Effector memory CD8-positive, alpha-beta T cell (primary cell): ENCODE measurements around the gene CNPY4.

Experiments used
- ATAC-seq: fragments of 150-1000 bp; cut with Tn5 transposase; replicated peaks from 2 replicates; pipeline ENCODE4 v1.10.0; 2021; ENCODE audit warnings: mild to moderate bottlenecking, moderate library complexity
- DNase-seq, 3 experiments: peaks; one replicate each; pipeline ENCODE4 v3.0.0; 2021
- H3K27ac Mint-ChIP-seq, 2 donors: one replicate each; pipeline ENCODE4 v1.8.0; 2022; ENCODE audit warnings: mild to moderate bottlenecking in 2 of 2, mixed read lengths in 2 of 2, moderate library complexity in 2 of 2
- H3K27me3 Mint-ChIP-seq, 2 donors: one replicate each; pipeline ENCODE4 v1.8.0; 2022; ENCODE audit warnings: mixed read lengths in 2 of 2
- H3K36me3 Mint-ChIP-seq: one replicate; pipeline ENCODE4 v1.8.0; 2022; ENCODE audit warnings: mild to moderate bottlenecking, moderate library complexity, mixed read lengths; ENCODE audit not compliant: insufficient read depth
- H3K4me1 Mint-ChIP-seq, 2 donors: one replicate each; pipeline ENCODE4 v1.8.0; 2022; ENCODE audit warnings: low read depth in 2 of 2, mixed read lengths in 2 of 2
- H3K4me3 Mint-ChIP-seq, 2 donors: one replicate each; pipeline ENCODE4 v1.8.0; 2022; ENCODE audit warnings: mild to moderate bottlenecking in 2 of 2, mixed read lengths in 2 of 2, moderate library complexity in 2 of 2
- H3K9me3 Mint-ChIP-seq, 2 donors: one replicate each; pipeline ENCODE4 v1.8.0; 2022; ENCODE audit warnings: mixed read lengths in 2 of 2

The CNPY4 gene

GRCh38 chr7:100115026-100115425 lies 4.4 kb upstream of the CNPY4 start:
- H3K4me1 Mint-ChIP-seq, result peaks cover 13 to 18% of the 10 kb centered on the region in 2 donors
- ATAC-seq, result no peak
- no peaks in the 10 kb centered on the region for H3K9me3 Mint-ChIP-seq
- no peaks in the 10 kb centered on the region for H3K27me3 Mint-ChIP-seq
- H3K36me3 Mint-ChIP-seq, result peaks cover 39% of the 10 kb centered on the region
- no peak overlapping the region for H3K4me3 Mint-ChIP-seq
- H3K27ac Mint-ChIP-seq, result no peak overlapping the region
- DNase-seq, result no peak

- peak overlapping the region; percentile 99 for H3K27ac Mint-ChIP-seq
- no peaks in the 10 kb centered on the region for H3K27me3 Mint-ChIP-seq
- DNase-seq (no peak), ATAC-seq (no peak)
- H3K4me1 Mint-ChIP-seq, result peaks cover 20 to 26% of the 10 kb centered on the region in 2 donors
- H3K9me3 Mint-ChIP-seq, result no peaks in the 10 kb centered on the region
- H3K36me3 Mint-ChIP-seq, result peaks cover 29% of the 10 kb centered on the region
- peak overlapping the region; percentile 98 to 99 for H3K4me3 Mint-ChIP-seq
These were observed 904 bp upstream of the CNPY4 start for GRCh38 chr7:100118388-100119071.

GRCh38 chr7:100119970-100120732 lies 717 bp downstream of the CNPY4 start:
- Mint-ChIP-seq H3K27me3 (no peaks in the 10 kb centered on the region), H3K9me3 (no peaks in the 10 kb centered on the region), H3K4me3 (peak overlapping the region; percentile 98 to 99), H3K36me3 (peaks cover 30% of the 10 kb centered on the region), H3K27ac (peak overlapping the region; percentile 99), H3K4me1 (peaks cover 26% of the 10 kb centered on the region in 2 donors)
- DNase-seq (peak; percentile 59 to 74 (median 68)), ATAC-seq (peak; percentile 63)

- H3K27ac Mint-ChIP-seq, result peak overlapping the region; percentile 99
- H3K4me1 Mint-ChIP-seq, result peaks cover 28 to 29% of the 10 kb centered on the region in 2 donors
- peak overlapping the region; percentile 98 to 99 for H3K4me3 Mint-ChIP-seq
- no peaks in the 10 kb centered on the region for H3K9me3 Mint-ChIP-seq
- ATAC-seq (no peak), DNase-seq (no peak)
- H3K27me3 Mint-ChIP-seq, result no peaks in the 10 kb centered on the region
- peaks cover 31% of the 10 kb centered on the region for H3K36me3 Mint-ChIP-seq
These were observed 1.3 kb downstream of the CNPY4 start for GRCh38 chr7:100120733-100121036.

- Mint-ChIP-seq H3K9me3 (no peaks in the 10 kb centered on the region), H3K27ac (peak overlapping the region in 1 of 2 donors; percentile 35), H3K4me1 (peaks cover 33 to 34% of the 10 kb centered on the region in 2 donors), H3K4me3 (no peak overlapping the region), H3K36me3 (peaks cover 45% of the 10 kb centered on the region), H3K27me3 (no peaks in the 10 kb centered on the region)
- ATAC-seq (no peak), DNase-seq (no peak)
These were observed 2.6 kb downstream of the CNPY4 start for GRCh38 chr7:100122067-100122466.

GRCh38 chr7:100122568-100122967 lies 3.1 kb downstream of the CNPY4 start:
- ATAC-seq (no peak), DNase-seq (no peak)
- H3K9me3 Mint-ChIP-seq, result no peaks in the 10 kb centered on the region
- no peaks in the 10 kb centered on the region for H3K27me3 Mint-ChIP-seq
- no peak overlapping the region for H3K4me3 Mint-ChIP-seq
- H3K4me1 Mint-ChIP-seq, result peaks cover 33 to 34% of the 10 kb centered on the region in 2 donors
- peak overlapping the region in 1 of 2 donors; percentile 35 for H3K27ac Mint-ChIP-seq
- H3K36me3 Mint-ChIP-seq, result peaks cover 47% of the 10 kb centered on the region

GRCh38 chr7:100124301-100125230 lies 5.1 kb downstream of the CNPY4 start:
- peak overlapping the region; percentile 75 to 98 for H3K27ac Mint-ChIP-seq
- no peaks in the 10 kb centered on the region for H3K27me3 Mint-ChIP-seq
- no peak for DNase-seq
- no peak for ATAC-seq
- H3K4me1 Mint-ChIP-seq, result peaks cover 26 to 28% of the 10 kb centered on the region in 2 donors
- H3K9me3 Mint-ChIP-seq, result no peaks in the 10 kb centered on the region
- peaks cover 39% of the 10 kb centered on the region for H3K36me3 Mint-ChIP-seq
- H3K4me3 Mint-ChIP-seq, result peak overlapping the region in 1 of 2 donors; percentile 52

GRCh38 chr7:100126239-100126930 lies 7.0 kb downstream of the CNPY4 start:
- peak overlapping the region; percentile 98 to 100 for H3K27ac Mint-ChIP-seq
- peaks cover 30% of the 10 kb centered on the region for H3K36me3 Mint-ChIP-seq
- no peaks in the 10 kb centered on the region for H3K9me3 Mint-ChIP-seq
- DNase-seq, result no peak
- H3K27me3 Mint-ChIP-seq, result no peaks in the 10 kb centered on the region
- H3K4me3 Mint-ChIP-seq, result peak overlapping the region; percentile 96 to 99
- H3K4me1 Mint-ChIP-seq, result peaks cover 14 to 21% of the 10 kb centered on the region in 2 donors
- no peak for ATAC-seq

- peak; percentile 91 to 95 (median 92) for DNase-seq
- no peaks in the 10 kb centered on the region for H3K9me3 Mint-ChIP-seq
- peaks cover 30% of the 10 kb centered on the region for H3K36me3 Mint-ChIP-seq
- peak within 1 kb of the TSS; percentile 96 to 99 for H3K4me3 Mint-ChIP-seq
- ATAC-seq, result peak; percentile 81
- H3K27me3 Mint-ChIP-seq, result no peaks in the 10 kb centered on the region
- H3K27ac Mint-ChIP-seq, result peak within 1 kb of the TSS; percentile 98 to 100
- H3K4me1 Mint-ChIP-seq, result peaks cover 17 to 21% of the 10 kb centered on the region in 2 donors
These were observed 7.8 kb downstream of the CNPY4 start, which contains the start of gene MBLAC1 for GRCh38 chr7:100126931-100127865. Gene MBLAC1, plus strand, starts transcription at chr7:100126967. Its CDS starts 429 bp downstream, at chr7:100127396.

GRCh38 chr7:100127866-100128636 lies 8.6 kb downstream of the CNPY4 start:
- ATAC-seq, result no peak

GRCh38 chr7:100128637-100128963 lies 9.2 kb downstream of the CNPY4 start:
- H3K9me3 Mint-ChIP-seq, result no peaks in the 10 kb centered on the region
- H3K27me3 Mint-ChIP-seq, result no peaks in the 10 kb centered on the region
- peaks cover 23% of the 10 kb centered on the region for H3K36me3 Mint-ChIP-seq
- ATAC-seq (no peak), DNase-seq (no peak)
- peak overlapping the region; percentile 96 to 99 for H3K4me3 Mint-ChIP-seq
- H3K27ac Mint-ChIP-seq, result peak overlapping the region in 1 of 2 donors; percentile 54
- H3K4me1 Mint-ChIP-seq, result peaks cover 22 to 24% of the 10 kb centered on the region in 2 donors

More at GRCh38 chr7:100127866-100128636, 8.6 kb downstream of the CNPY4 start:
- Mint-ChIP-seq H3K4me3 (peak overlapping the region; percentile 96 to 99), H3K27me3 (no peaks in the 10 kb centered on the region), H3K4me1 (peaks cover 22 to 24% of the 10 kb centered on the region in 2 donors), H3K36me3 (peaks cover 28% of the 10 kb centered on the region), H3K27ac (peak overlapping the region; percentile 26 to 54), H3K9me3 (no peaks in the 10 kb centered on the region)
- DNase-seq, result peak in 1 of 3 experiments; percentile 10
